Loucy (cell line): ENCODE measurements around the gene CLEC16A.

ENCODE experiments used
- CTCF ChIP-seq: fragments of 200-600 bp; sonication (generic); conservative IDR thresholded peaks from 2 replicates; pipeline ENCODE4 v1.5.1; 2014; ENCODE audit warnings: mild to moderate bottlenecking, antibody characterized with exemption, low read length
- EZH2phosphoT487 ChIP-seq: fragments of 200-600 bp; IDR thresholded peaks from 2 replicates; pipeline ENCODE4 v1.6.1; 2018; ENCODE audit warnings: antibody characterized with exemption, mild to moderate bottlenecking, moderate library complexity, borderline replicate concordance

GRCh38 chr16:10976634-10977033 is 32.3 kb downstream of the CLEC16A start:
- no peak for TF ChIP-seq EZH2phosphoT487
- TF ChIP-seq CTCF = no peak
